IMR-90 (cell line): ENCODE measurements around the gene KDM4E. TPM values are rescaled to one million over a fixed set of nuclear protein-coding genes. Genes with fewer than 3 reads are reported as not detected.
"Not testable (repeated sequence)": the region's sequence is repeated elsewhere in the genome, so short reads cannot be mapped to it uniquely, and the experiment has no call there.

Source experiments
- ATAC-seq: fragments of 200-7000 bp; cut with Tn5 transposase; 2 replicates; pipeline ENCODE4 v1.9.1; 2020; ENCODE audit warnings: low read depth, mild to moderate bottlenecking, moderate library complexity
- BruUV-seq: library from RNA; stranded (reverse); fragments of 400-500 nt; replicated peaks from 2 replicates; lab custom pipeline; 2021; lab: Mats Ljungman, UMichigan
- CTCF ChIA-PET: fragments of 300-600 bp; formaldehyde crosslinking; extraction: SDS; loops from one replicate; lab custom pipeline; 2021; ENCODE audit warnings: antibody characterized with exemption; lab: Yijun Ruan, JAX
- POLR2A ChIA-PET: fragments of 300-600 bp; sonication (Branson Sonifier 250); formaldehyde crosslinking; loops from one replicate; lab custom pipeline; 2022; ENCODE audit warnings: antibody characterized with exemption; ENCODE audit not compliant: unreplicated experiment; lab: Charles Lee
- DNase-seq: peaks from one replicate; pipeline ENCODE4 v3.0.0; 2013
- H2AFZ ChIP-seq: replicated peaks from 2 replicates; pipeline ENCODE3; 2013; ENCODE audit warnings: low read length, mild to moderate bottlenecking; ENCODE audit not compliant: poor library complexity
- H2AK5ac ChIP-seq: 2 replicates; pipeline ENCODE4 v1.6.1; 2013; ENCODE audit warnings: low read depth, low read length, inconsistent platforms
- H2AK9ac ChIP-seq: replicated peaks from 2 replicates; pipeline ENCODE3; 2013; ENCODE audit warnings: mild to moderate bottlenecking, low read depth, low read length, moderate library complexity; ENCODE audit not compliant: poor library complexity
- H2BK120ac ChIP-seq: 2 replicates; pipeline ENCODE4 v1.6.1; 2013; ENCODE audit warnings: low read depth, low read length, inconsistent platforms
- H2BK15ac ChIP-seq: 3 replicates; pipeline ENCODE4 v1.6.1; 2013; ENCODE audit warnings: low read depth, low read length, inconsistent platforms
- H2BK20ac ChIP-seq: 2 replicates; pipeline ENCODE4 v1.6.1; 2013; ENCODE audit warnings: low read depth, mild to moderate bottlenecking, inconsistent platforms, low read length, moderate library complexity
- H2BK5ac ChIP-seq: 2 replicates; pipeline ENCODE4 v1.6.1; 2013; ENCODE audit warnings: mild to moderate bottlenecking, low read depth, low read length, inconsistent platforms; ENCODE audit not compliant: poor library complexity, severe bottlenecking
- H3K14ac ChIP-seq: replicated peaks from 2 replicates; pipeline ENCODE4 v1.6.1; 2013; ENCODE audit warnings: low read depth, low read length, inconsistent platforms
- H3K18ac ChIP-seq: 2 replicates; pipeline ENCODE4 v1.6.1; 2013; ENCODE audit warnings: low read depth, low read length, control low read depth
- H3K23ac ChIP-seq: 2 replicates; pipeline ENCODE4 v1.6.1; 2013; ENCODE audit warnings: low read depth, low read length, inconsistent platforms
- H3K27ac ChIP-seq: 2 replicates; pipeline ENCODE4 v1.5.1; 2013; ENCODE audit warnings: mild to moderate bottlenecking, control low read depth, low read length; ENCODE audit not compliant: insufficient read depth
- H3K27me3 ChIP-seq: 2 replicates; pipeline ENCODE4 v1.6.1; 2013; ENCODE audit warnings: low read length; ENCODE audit not compliant: control insufficient read depth, insufficient read depth
- H3K36me3 ChIP-seq: 2 replicates; pipeline ENCODE4 v1.6.1; 2013; ENCODE audit warnings: low read length, mixed read lengths; ENCODE audit not compliant: control insufficient read depth, insufficient read depth
- H3K4ac ChIP-seq: 2 replicates; pipeline ENCODE4 v1.6.1; 2013; ENCODE audit warnings: low read depth, low read length, inconsistent platforms
- H3K4me1 ChIP-seq: 2 replicates; pipeline ENCODE4 v1.6.1; 2013; ENCODE audit warnings: low read length, mixed read lengths; ENCODE audit not compliant: control insufficient read depth, insufficient read depth
- H3K4me2 ChIP-seq: 2 replicates; pipeline ENCODE4 v1.6.1; 2013; ENCODE audit warnings: low read depth, mild to moderate bottlenecking, control low read depth, low read length, moderate library complexity
- H3K4me3 ChIP-seq: 2 replicates; pipeline ENCODE4 v1.5.1; 2013; ENCODE audit warnings: low read depth, mild to moderate bottlenecking, control low read depth, low read length, moderate library complexity; ENCODE audit not compliant: insufficient read depth
- H3K56ac ChIP-seq: 2 replicates; pipeline ENCODE4 v1.6.1; 2013; ENCODE audit warnings: low read length, inconsistent platforms; ENCODE audit not compliant: insufficient read depth; ENCODE audit errors: extremely low read depth
- H3K79me1 ChIP-seq, 2 experiments: 2 replicates each; pipeline ENCODE4 v1.6.1; 2013; ENCODE audit warnings: low read length in 2 of 2, inconsistent platforms in 1 of 2, low read depth in 1 of 2
- H3K9ac ChIP-seq: 2 replicates; pipeline ENCODE4 v1.6.1; 2013; ENCODE audit warnings: low read depth, low read length, control low read depth
- H3K9me1 ChIP-seq: 2 replicates; pipeline ENCODE4 v1.6.1; 2013; ENCODE audit warnings: low read length, inconsistent platforms; ENCODE audit not compliant: insufficient read depth
- H3K9me3 ChIP-seq: 2 replicates; pipeline ENCODE4 v1.6.1; 2013; ENCODE audit warnings: low read length; ENCODE audit not compliant: control insufficient read depth, insufficient read depth
- H4K20me1 ChIP-seq: 2 replicates; pipeline ENCODE4 v1.6.1; 2013; ENCODE audit warnings: low read length, inconsistent platforms; ENCODE audit not compliant: insufficient read depth
- H4K5ac ChIP-seq: 2 replicates; pipeline ENCODE4 v1.6.1; 2013; ENCODE audit warnings: mild to moderate bottlenecking, low read depth, low read length, control low read depth
- H4K8ac ChIP-seq, 2 experiments: 2 replicates each; pipeline ENCODE4 v1.6.1; 2013; ENCODE audit warnings: low read depth in 2 of 2, low read length in 2 of 2, control low read depth in 1 of 2, inconsistent platforms in 1 of 2
- H4K91ac ChIP-seq: 2 replicates; pipeline ENCODE4 v1.6.1; 2013; ENCODE audit warnings: low read depth, low read length, inconsistent platforms; ENCODE audit not compliant: insufficient read depth
- WGBS, 2 experiments: methylation state at CpG; one replicate each; pipeline versions ENCODE4 v1.1.5 to v1.1.7; 2013; ENCODE audit warnings: missing lambda C conversion rate in 2 of 2; ENCODE audit not compliant: insufficient read length in 1 of 2; ENCODE audit errors: extremely low coverage in 2 of 2; 5-methylcytosine and 5-hydroxymethylcytosine counted together
- dilution Hi-C: fragments of 300-500 bp; cut with HindIII; formaldehyde crosslinking; loops from one replicate; pipeline ENCODE4 v1.14.3; 2018; ENCODE audit warnings: low sequenced_read_pairs; ENCODE audit not compliant: unreplicated experiment
- in situ Hi-C: fragments of 300-500 bp; cut with MboI; formaldehyde crosslinking; loops from 3 replicates; pipeline ENCODE4 v1.14.3; 2019; ENCODE audit warnings: low sequenced_read_pairs, inconsistent platforms, mixed read lengths
- intact Hi-C: fragments of 100-400 bp; cut with micrococcal nuclease; formaldehyde crosslinking; loops from 2 replicates; pipeline ENCODE4 v1.10.0; 2022
- polyA plus RNA-seq, 3 experiments: library from polyadenylated mRNA; depleted of rRNA; stranded (reverse); fragments of >200 nt; gene quantifications; 2 replicates each; pipeline ENCODE4 v1.2.3, GENCODE V29; 2012; ENCODE audit warnings: low replicate concordance in 1 of 3
- total RNA-seq: library from RNA; depleted of rRNA; stranded (reverse); fragments of >200 nt; gene quantifications from 2 replicates; pipeline ENCODE4 v1.2.3, GENCODE V29; 2012

KDM4E gene
- total and polyA plus RNA-seq, 2 of the 4 experiments (the other 2 are of a cell fraction), result not detected

- H4K91ac ChIP-seq, BruUV-seq, dilution Hi-C loops, H2BK15ac ChIP-seq, H4K5ac ChIP-seq, in situ Hi-C loops, H3K9ac ChIP-seq, H3K4me1 ChIP-seq, H3K18ac ChIP-seq, H3K23ac ChIP-seq, intact Hi-C loops, H3K4me2 ChIP-seq, H2AK5ac ChIP-seq, H2BK120ac ChIP-seq, DNase-seq, H4K20me1 ChIP-seq, H3K14ac ChIP-seq, H2AFZ ChIP-seq, H3K27ac ChIP-seq, POLR2A ChIA-PET, H3K36me3 ChIP-seq, H3K4me3 ChIP-seq, H3K4ac ChIP-seq, H3K9me1 ChIP-seq, CTCF ChIA-PET, H2BK5ac ChIP-seq, H4K8ac ChIP-seq, H2AK9ac ChIP-seq, H3K79me1 ChIP-seq, ATAC-seq, H3K9me3 ChIP-seq, H2BK20ac ChIP-seq, H3K56ac ChIP-seq: not testable (repeated sequence)
- H3K27me3 ChIP-seq, result peaks cover 21% of the 10 kb centered on the region
- 22% methylated on average over 45 of the region's 71 CpGs; no CpG with 5 or more reads in 1 of the 2 experiments for WGBS, 2 experiments
Observed at GRCh38 chr11:95037356-95038035, 12.4 kb downstream of the KDM4E start.
